HG03139 (cell line): ENCODE results near the gene ZDHHC21.
"Not testable (repeated sequence)": the region's sequence is repeated elsewhere in the genome, so short reads cannot be mapped to it uniquely, and the experiment has no call there.

Experiments used
- ATAC-seq: cut with Tn5 transposase; IDR thresholded peaks from one replicate; pipeline ENCODE4 v1.9.1; 2021; ENCODE audit not compliant: unreplicated experiment

Gene ZDHHC21

GRCh38 chr9:14686168-14686567, 7.1 kb downstream of the ZDHHC21 start:
- ATAC-seq, result no peak

DNA sequence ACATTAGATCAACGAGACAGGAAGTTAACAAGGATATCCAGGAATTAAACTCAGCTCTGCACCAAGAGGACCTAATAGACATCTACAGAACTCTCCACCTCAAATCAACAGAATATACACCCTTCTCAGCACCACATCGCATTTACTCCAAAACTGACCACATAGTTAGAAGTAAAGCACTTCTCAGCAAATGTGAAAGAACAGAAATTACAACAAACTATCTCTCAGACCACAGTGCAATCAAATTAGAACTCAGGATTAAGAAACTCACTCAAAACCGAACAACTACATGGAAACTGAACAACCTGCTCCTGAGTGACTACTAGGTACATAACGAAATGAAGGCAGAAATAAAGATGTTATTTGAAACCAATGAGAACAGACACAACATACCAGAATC, 10.6 kb downstream of the ZDHHC21 start:
- ATAC-seq, result not testable (repeated sequence)

GRCh38 chr9:14678776-14679175, 14.5 kb downstream of the ZDHHC21 start:
- no peak for ATAC-seq

GRCh38 chr9:14677872-14678271, 15.4 kb downstream of the ZDHHC21 start:
- ATAC-seq, result no peak

DNA sequence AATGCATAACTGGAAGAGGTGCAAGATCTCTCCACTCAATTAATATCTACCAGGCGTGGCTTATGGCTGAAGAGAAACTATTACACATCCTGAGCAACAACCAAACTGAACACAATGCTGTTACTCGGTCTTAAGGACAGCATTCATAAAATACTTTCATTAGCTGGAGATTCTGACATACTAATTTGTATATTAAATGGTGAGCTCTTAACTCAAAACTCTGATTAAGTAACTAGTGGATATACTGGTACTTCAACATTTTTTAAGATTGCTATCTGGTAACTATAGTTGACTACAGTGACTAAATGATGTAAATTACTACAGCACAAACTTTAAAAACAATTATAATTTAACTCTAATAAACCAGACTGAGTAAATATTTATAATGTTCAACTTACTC, 15.8 kb downstream of the ZDHHC21 start:
- no peak for ATAC-seq

DNA sequence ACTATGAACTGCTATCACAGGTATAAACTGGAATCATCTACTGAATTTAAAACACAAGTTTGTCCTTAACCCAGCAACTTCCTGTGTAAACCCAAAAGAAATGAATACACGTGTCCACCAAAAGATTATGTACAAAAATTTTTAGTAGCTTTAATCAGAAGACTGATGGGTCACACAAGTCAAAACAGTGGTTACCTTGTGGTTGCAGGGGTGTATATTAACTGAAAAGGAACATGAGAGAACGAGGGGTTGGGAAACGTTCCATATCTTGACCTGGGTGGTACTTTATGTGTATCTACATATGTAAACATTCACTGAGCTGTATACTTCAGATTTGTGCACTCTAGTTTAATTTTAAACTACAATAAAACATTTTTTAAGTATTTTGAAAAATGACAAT, 18.6 kb downstream of the ZDHHC21 start:
- ATAC-seq, result no peak

GRCh38 chr9:14671377-14671776, 21.9 kb downstream of the ZDHHC21 start:
- ATAC-seq, result no peak

- no peak for ATAC-seq
These were observed 22.5 kb downstream of the ZDHHC21 start for GRCh38 chr9:14670718-14671117.

DNA sequence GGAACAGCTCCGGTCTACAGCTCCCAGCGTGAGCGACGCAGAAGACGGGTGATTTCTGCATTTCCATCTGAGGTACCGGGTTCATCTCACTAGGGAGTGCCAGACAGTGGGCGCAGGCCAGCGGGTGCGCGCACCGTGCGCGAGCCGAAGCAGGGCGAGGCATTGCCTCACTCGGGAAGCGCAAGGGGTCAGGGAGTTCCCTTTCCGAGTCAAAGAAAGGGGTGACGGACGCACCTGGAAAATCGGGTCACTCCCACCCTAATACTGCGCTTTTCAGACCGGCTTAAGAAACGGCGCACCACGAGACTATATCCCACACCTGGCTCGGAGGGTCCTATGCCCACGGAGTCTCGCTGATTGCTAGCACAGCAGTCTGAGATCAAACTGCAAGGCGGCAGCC, 29.2 kb downstream of the ZDHHC21 start:
- ATAC-seq, result not testable (repeated sequence)

- ATAC-seq, result no peak
These were observed 31.2 kb downstream of the ZDHHC21 start for GRCh38 chr9:14662060-14662453.

DNA sequence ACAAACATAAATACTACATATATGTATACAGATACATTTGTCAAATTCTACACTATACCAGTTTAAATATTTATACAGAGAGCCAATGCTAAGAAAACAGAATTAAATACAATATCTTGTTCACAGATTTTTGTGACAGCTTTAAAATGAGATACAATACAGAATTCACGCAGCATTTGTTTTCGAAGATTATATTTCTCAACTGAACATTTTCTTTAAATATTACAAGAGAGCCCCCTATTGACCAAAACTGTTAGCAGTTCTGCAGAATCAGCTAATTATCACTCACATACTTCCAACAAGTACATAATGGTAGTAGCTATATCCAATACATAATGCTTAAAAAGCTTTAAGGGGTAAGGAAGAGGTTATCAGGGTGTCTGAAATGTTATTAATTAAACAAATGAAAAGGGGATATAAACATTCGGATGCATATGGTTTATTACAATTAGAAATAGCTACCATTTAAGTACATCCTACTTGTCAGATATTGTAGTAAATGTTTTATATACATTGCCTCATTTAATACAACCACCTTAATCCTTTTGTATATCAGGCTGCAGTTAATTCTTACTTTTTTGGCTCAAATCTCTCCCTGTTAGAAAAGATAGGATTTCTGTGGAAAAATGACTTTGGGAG, 31.7 kb downstream of the ZDHHC21 start:
- ATAC-seq, result no peak

DNA sequence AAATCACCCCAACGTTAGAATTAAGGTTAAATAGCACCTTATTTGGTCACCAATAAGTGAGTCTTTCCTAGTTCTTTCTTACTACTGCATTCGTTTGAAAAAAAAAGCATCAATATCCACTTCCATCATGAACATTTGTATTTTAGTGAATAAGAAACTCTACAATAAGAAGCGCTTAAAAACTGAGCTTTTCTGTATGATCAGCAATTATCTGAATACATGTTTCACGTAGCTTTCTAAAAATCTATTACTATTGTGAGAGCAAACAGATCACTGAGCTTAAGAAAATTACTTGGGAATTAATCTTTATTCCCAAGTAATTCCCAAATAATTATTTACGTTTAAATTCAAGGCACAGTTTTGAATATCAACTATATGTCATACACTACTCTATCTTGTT, 32.5 kb downstream of the ZDHHC21 start:
- ATAC-seq, result no peak

DNA sequence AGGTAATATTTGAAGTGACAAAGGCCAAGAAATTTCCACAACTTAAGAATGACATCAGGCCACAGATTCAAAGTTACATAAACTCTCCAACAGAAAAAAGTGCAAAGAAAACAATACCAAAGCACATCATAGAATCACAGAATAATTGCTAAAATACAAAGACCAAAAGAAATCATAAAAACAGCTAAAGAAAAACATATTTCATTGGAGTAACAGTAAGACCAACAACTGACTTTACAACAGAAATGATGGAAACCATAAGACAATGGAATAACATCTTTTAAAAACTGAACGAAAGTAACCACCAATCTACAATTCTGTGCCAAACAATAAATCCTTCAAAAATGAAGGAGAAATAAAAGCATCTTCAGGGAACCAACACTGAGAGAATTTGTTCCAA, 38.3 kb downstream of the ZDHHC21 start:
- no peak for ATAC-seq

DNA sequence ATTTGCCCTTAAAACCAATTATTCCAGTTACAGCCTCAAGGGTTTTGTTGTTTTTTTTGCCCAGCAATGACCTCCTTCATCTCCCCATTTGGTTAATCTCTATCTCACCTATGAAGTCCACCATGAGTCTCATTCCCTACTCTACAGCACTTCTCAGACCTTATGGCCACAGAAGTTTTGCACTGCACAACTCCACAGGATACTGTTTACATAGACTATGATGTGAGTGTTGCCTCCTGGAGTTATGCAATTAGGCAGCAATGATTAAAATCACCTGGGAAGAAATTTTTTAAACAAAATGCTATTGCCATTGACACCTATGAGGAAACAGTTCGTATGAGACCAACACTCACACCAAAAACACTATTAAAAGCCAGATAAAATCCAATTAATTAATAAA, 39.7 kb downstream of the ZDHHC21 start:
- ATAC-seq, result no peak

- no peak for ATAC-seq
These were observed 40.4 kb downstream of the ZDHHC21 start for GRCh38 chr9:14652729-14653377.

DNA sequence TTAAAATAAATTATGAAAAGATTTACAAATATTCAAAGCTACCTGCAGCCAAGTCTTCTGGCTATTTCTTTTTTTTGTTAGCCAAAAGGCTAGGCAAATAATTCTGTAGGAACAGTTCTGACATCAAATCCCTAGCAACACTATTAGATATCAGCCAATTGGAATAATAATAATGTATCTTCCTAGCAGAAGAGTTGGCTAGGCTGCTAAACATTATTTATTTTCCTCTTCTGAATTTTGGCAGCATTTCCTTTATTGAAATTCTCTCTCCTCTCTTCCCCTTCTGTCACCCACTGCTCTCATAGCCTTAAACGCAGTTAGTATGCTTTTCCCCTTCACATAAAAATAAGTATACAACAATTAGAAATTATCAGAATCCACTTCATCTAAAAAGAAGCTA, 42.6 kb downstream of the ZDHHC21 start:
- no peak for ATAC-seq

GRCh38 chr9:14645648-14646047, 47.6 kb downstream of the ZDHHC21 start:
- no peak for ATAC-seq

DNA sequence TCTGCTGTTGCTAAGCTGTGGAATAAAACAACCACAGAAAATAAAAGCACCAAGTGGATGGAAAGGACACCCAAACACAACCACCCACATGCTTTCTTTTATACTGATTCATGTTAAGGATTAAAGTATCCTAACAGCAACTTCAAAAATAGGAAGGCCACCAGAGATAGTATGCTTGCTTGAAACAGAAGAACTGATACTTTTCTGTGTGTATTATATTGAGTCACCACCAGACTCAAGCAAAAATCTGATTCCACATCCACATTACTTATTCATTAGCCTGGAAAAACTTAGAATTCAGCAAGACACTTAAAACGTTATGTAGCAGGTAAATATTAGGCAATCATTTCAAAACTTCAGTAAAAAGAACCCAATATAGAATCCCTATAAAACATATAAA, 52.3 kb downstream of the ZDHHC21 start:
- no peak for ATAC-seq

DNA sequence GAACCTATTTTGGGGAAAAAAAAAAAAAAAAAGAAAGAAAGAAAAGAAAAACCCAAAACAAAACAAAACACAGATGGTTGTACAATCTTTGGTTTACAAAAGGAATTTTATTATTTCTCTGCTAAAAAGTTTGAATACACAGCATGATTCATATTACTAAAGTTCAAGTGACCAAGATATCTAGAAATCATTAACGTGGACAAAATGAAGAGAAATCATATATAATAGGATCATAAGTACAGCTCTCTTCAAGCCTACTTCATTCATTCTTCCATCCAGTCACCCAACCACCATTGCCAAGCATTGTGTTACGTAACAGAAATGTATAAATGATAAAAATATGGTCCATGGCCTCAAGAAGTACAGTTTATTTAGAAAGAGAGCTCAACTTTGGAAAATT, 52.9 kb downstream of the ZDHHC21 start:
- ATAC-seq, result no peak

GRCh38 chr9:14633906-14634565, 59.2 kb downstream of the ZDHHC21 start:
- ATAC-seq, result no peak

DNA sequence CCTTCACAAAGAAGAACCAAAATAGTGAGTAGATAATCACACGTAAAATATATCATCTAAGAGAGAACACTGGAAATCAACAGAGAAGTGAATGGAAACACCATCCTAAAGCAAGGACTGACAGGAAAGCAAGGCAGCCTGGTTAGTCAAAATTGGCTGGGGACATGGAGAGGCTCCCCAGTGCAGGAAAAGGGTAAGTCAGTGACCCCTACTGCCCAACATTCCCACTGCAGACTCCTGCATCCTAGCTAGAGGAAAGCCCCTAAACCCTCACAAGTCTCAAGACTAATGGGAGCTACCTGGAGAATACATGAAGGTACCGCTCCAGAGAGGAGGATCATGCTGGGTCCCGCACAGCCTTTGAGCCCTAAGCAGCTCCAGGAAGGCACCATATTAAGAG, 60.1 kb downstream of the ZDHHC21 start:
- no peak for ATAC-seq

DNA sequence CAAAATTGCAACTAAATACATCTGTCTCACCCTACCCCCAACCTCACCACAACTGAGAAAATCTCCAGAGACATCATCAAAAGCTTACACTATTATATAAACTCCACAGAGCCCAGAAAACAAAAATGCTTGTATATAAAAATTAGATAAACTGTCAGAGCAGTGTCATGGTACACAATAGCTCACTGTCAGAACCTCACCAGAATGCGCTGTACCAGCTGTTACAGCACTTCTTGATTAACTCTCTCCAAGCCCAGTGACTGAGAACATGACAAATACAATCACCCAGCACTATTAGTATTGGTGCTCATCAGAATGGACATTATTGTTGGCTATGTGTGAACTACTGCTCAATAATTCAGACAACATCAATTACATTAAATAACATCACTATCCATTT, 65.7 kb downstream of the ZDHHC21 start:
- no peak for ATAC-seq
